Liver (tissue), 3 donors: Measurements from ENCODE around the gene SPART.

ENCODE experiments used
- CTCF ChIP-seq: fragments of 150-350 bp; IDR thresholded peaks from 2 replicates; pipeline ENCODE4 v1.5.1; 2017; ENCODE audit warnings: improper control_type of control experiment, low read depth, low read length; ENCODE audit not compliant: missing input control
- EGR1 ChIP-seq, 2 donors: IDR thresholded peaks; 2 replicates each; pipeline ENCODE4 v1.6.1; 2016 to 2018; ENCODE audit warnings: antibody characterized with exemption in 2 of 2, low read depth in 2 of 2
- HNF4G ChIP-seq: IDR thresholded peaks from 2 replicates; pipeline ENCODE4 v1.6.1; 2016; ENCODE audit warnings: antibody characterized with exemption
- RAD21 ChIP-seq, 2 donors: IDR thresholded peaks; 2 replicates each; pipeline ENCODE4 v1.6.1; 2016; ENCODE audit warnings: antibody characterized with exemption in 2 of 2, mild to moderate bottlenecking in 2 of 2
- REST ChIP-seq: IDR thresholded peaks from 2 replicates; pipeline ENCODE4 v1.6.1; 2016; ENCODE audit warnings: antibody characterized with exemption, mild to moderate bottlenecking
- SP1 ChIP-seq: IDR thresholded peaks from 2 replicates; pipeline ENCODE4 v1.6.1; 2018; ENCODE audit warnings: antibody characterized with exemption, mild to moderate bottlenecking
- donor health status: healthy.
- donor health status: healthy.

- no peak for TF ChIP-seq RAD21 (IDR thresholded peaks at IDR 0.05)
- no peak for TF ChIP-seq HNF4G
- TF ChIP-seq CTCF = no peak
- TF ChIP-seq SP1 = no peak
- no peak for TF ChIP-seq EGR1 (IDR thresholded peaks at IDR 0.05; ENCODE audit: low read depth in 2 of 2)
- TF ChIP-seq REST = no peak
These were observed 84.2 kb downstream of the SPART start for GRCh38 chr13:36261976-36262375.
